ENCODE results near the gene NRF1. TPM values are rescaled to one million over a fixed set of nuclear protein-coding genes. Genes with fewer than 3 reads are reported as not detected.
A peak's percentile ranks its signal among the peaks of the same experiment; 100 is the strongest.

NRF1 gene
- total and polyA plus RNA-seq, 8 donors, result 11.4 to 26.8 (median 22.6) TPM

DNA sequence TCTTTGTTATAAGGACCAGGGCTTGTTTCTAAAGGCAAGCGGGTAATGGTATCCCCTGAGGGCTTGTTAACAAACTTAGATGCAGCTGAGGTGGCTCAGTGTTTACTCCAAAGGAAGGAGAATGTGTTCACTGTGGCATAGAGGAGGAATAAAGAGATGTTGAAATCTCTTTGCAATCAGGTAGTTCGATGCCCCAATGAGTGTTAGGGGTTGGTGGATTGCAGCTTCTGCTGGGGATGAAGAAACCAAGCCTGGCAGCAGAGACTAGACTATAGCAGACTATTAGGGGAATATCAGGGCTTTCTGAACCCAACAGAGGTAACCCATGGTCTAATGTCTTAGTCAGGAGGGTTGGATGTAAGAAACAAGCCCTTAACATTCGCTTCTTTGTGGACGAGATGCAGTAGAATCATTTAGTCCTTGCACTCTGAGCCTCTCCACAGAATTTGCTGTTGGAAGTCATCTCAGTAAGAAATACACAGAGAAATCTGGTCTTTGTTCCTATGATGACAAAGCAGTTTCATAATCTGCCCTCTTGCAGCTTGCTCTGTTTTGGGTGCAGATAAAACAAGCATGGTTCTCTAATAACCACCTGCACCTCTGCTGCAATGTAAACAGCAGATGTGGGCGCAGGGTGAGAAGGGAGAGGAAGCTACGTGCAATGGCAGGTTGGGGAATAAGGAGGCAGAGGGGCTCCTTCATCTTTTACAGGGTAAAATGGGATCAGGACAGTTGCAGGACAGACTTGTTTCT lies 108.6 kb downstream of the NRF1 start:
- intact Hi-C loops (cut with DNase I), result no loop called here
- H3K27ac ChIP-seq, result peak overlapping the region in 1 of 2 donors; percentile 71
- TF ChIP-seq, protein P1, sequence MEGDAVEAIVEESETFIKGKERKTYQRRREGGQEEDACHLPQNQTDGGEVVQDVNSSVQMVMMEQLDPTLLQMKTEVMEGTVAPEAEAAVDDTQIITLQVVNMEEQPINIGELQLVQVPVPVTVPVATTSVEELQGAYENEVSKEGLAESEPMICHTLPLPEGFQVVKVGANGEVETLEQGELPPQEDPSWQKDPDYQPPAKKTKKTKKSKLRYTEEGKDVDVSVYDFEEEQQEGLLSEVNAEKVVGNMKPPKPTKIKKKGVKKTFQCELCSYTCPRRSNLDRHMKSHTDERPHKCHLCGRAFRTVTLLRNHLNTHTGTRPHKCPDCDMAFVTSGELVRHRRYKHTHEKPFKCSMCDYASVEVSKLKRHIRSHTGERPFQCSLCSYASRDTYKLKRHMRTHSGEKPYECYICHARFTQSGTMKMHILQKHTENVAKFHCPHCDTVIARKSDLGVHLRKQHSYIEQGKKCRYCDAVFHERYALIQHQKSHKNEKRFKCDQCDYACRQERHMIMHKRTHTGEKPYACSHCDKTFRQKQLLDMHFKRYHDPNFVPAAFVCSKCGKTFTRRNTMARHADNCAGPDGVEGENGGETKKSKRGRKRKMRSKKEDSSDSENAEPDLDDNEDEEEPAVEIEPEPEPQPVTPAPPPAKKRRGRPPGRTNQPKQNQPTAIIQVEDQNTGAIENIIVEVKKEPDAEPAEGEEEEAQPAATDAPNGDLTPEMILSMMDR (IDR thresholded peaks at IDR 0.05), result no peak

DNA sequence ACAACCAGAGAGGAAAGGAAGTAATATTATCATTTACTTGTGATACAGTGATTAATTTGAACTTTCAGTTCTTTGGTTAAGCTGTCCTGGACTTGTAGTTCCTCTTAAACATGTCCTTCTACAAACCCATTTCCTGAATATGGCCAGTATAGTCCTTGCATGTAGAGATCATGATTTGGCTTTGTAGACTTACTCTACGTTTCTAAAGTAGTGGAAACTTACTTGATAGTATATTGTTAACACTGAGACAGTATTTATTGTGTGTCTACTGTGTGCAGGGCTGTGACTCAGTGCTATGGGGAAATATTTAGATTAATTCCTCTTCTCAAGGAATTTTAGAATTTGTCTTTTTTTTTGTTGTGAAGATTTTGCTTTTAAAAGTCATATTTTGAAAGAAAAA lies 109.5 kb downstream of the NRF1 start:
- H3K9me3 ChIP-seq, result no peaks in the 10 kb centered on the region
- peaks cover 0 to 83% of the 10 kb centered on the region in 2 donors for H3K36me3 ChIP-seq
- no peak for DNase-seq
- H3K4me1 ChIP-seq, result peaks cover 0 to 7% of the 10 kb centered on the region in 2 donors
- intact Hi-C loops (cut with DNase I), result no loop called here
- H3K4me3 ChIP-seq, result no peak overlapping the region
- no peak for ATAC-seq
- no peaks in the 10 kb centered on the region for H3K27me3 ChIP-seq
- H3K27ac ChIP-seq, result peak overlapping the region in 1 of 2 donors; percentile 71
- TF ChIP-seq, protein P1 (IDR thresholded peaks at IDR 0.05), result no peak

More for the DNA sequence above, 108.6 kb downstream of the NRF1 start:
- DNase-seq, result no peak
- Histone ChIP-seq H3K4me1 (peaks cover 0 to 7% of the 10 kb centered on the region in 2 donors), H3K9me3 (no peaks in the 10 kb centered on the region), H3K4me3 (no peak overlapping the region), H3K27me3 (no peaks in the 10 kb centered on the region), H3K36me3 (peaks cover 0 to 85% of the 10 kb centered on the region in 2 donors)
- no peak for ATAC-seq

DNA sequence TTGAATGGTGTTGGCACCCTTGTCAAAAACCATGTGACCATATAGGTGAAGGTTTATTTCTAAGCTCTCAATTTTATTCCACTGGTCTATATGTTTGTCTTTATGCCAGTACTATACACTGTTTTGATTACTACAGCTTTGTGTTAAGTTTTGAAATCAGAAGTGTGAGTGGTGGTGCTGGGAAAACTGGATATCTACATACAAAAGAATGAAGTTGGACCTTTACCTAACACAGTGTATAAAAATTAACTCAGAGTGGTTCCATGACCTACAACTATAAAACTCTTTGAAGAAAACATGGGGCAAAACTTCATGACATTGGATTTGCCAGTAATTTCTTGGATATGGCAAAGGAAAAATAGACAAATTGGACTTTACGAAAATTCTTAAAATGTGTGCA lies 112.2 kb downstream of the NRF1 start:
- intact Hi-C loops (cut with DNase I), result no loop called here
- Histone ChIP-seq H3K27ac (no peak overlapping the region), H3K27me3 (no peaks in the 10 kb centered on the region)

DNA sequence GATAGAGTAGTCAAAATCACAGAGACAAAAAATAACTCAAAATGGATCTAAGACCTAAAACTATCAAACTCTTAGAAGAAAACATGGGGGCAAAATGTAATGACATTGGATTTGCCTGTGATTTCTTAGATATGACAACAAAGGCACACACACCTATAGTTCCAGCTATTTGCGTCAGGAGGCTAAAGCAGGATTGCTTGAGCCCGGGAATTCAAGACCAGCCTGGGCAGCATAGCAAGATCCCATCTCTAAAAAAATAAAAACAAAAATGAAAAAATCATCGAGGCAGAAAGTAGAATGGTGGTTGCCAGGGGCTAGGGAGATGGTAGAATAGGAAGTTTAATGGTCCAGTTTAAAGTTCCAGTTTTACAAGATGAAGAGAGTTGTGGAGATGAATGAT lies 113.3 kb downstream of the NRF1 start:
- H3K36me3 ChIP-seq, result peaks cover 0 to 80% of the 10 kb centered on the region in 2 donors
- DNase-seq (no peak), ATAC-seq (no peak)
- intact Hi-C loops (cut with DNase I), result no loop called here
- H3K27ac ChIP-seq, result no peak overlapping the region
- no peaks in the 10 kb centered on the region for H3K27me3 ChIP-seq
- TF ChIP-seq, protein P1 (IDR thresholded peaks at IDR 0.05), result no peak
- H3K4me1 ChIP-seq, result peaks cover 0 to 7% of the 10 kb centered on the region in 2 donors
- no peak overlapping the region for H3K4me3 ChIP-seq
- no peaks in the 10 kb centered on the region for H3K9me3 ChIP-seq

More for the DNA sequence above, 112.2 kb downstream of the NRF1 start:
- Histone ChIP-seq H3K4me1 (peaks cover 0 to 7% of the 10 kb centered on the region in 2 donors), H3K4me3 (no peak overlapping the region), H3K36me3 (peaks cover 0 to 77% of the 10 kb centered on the region in 2 donors), H3K9me3 (no peaks in the 10 kb centered on the region)
- TF ChIP-seq, protein P1 (IDR thresholded peaks at IDR 0.05), result no peak
- ATAC-seq, result no peak
- no peak for DNase-seq

DNA sequence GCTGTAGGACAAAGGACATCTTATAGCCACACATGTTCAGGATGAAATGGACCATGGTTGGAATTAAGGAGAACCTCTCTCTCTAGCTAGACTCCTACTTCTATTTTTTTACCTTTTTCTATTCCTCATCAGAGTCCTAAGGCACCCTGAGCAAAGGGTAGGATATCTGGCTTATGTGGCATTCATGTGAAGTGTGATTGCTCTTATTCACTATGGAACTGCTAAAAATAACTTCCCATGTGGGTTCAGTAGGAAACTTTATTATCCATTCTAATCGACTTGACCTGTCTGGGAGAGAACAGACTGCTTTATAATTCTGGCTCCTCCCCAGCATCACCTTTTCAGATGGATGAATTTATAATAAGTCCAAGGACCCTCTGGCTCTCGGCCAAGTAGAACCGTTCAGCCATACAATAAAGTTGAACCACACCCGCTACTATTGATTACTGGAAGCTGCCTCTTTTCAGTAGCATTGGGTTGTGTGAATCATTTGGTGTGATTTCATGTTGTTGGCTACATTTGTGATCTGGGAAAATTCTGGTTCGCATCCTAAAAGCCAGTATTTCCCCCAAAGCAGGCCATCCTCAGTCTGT lies 117.5 kb downstream of the NRF1 start:
- no peak for DNase-seq
- no peak overlapping the region for H3K4me3 ChIP-seq
- TF ChIP-seq, protein P1 (IDR thresholded peaks at IDR 0.05), result no peak
- H3K36me3 ChIP-seq, result peaks cover 0 to 92% of the 10 kb centered on the region in 2 donors
- H3K27me3 ChIP-seq, result no peaks in the 10 kb centered on the region
- no peaks in the 10 kb centered on the region for H3K4me1 ChIP-seq
- no peak for ATAC-seq
- H3K27ac ChIP-seq, result no peak overlapping the region
- no peaks in the 10 kb centered on the region for H3K9me3 ChIP-seq
- intact Hi-C loops (cut with DNase I), result no loop called here
